ENCODE results near the gene USP25. TPM values are rescaled to one million over a fixed set of nuclear protein-coding genes. Genes with fewer than 3 reads are reported as not detected.

USP25 gene
- 10 to 100 TPM; 43.1 to 60.3 (median 54.4) TPM for polyA plus RNA-seq (ENCODE audit: insufficient read length in 4 of 4)

GRCh38 chr21:15729674-15730483 lies at the start of gene USP25:
Gene USP25 (plus strand): TSS chr21:15729982. CDS start chr21:15730394, 412 bp downstream.
- peak; percentile 57 to 71 (median 65) for DNase-seq (ENCODE audit: low read depth in 4 of 4, low spot score in 3 of 4)

GRCh38 chr21:15682186-15682895 lies 47.4 kb upstream of the USP25 start:
- DNase-seq (ENCODE audit: low read depth in 4 of 4, low spot score in 3 of 4), result no peak

- DNase-seq (ENCODE audit: low read depth in 4 of 4, low spot score in 3 of 4), result no peak
Observed at GRCh38 chr21:15682977-15683376, 46.8 kb upstream of the USP25 start.

GRCh38 chr21:15686506-15686905 lies 43.3 kb upstream of the USP25 start:
- DNase-seq (ENCODE audit: low read depth in 4 of 4, low spot score in 3 of 4), result no peak

GRCh38 chr21:15687208-15687607 lies 42.6 kb upstream of the USP25 start:
- DNase-seq (ENCODE audit: low read depth in 4 of 4, low spot score in 3 of 4), result no peak

- no peak for DNase-seq (ENCODE audit: low read depth in 4 of 4, low spot score in 3 of 4)
Observed at GRCh38 chr21:15688016-15688415, 41.8 kb upstream of the USP25 start.

- no peak for DNase-seq (ENCODE audit: low read depth in 4 of 4, low spot score in 3 of 4)
Observed at GRCh38 chr21:15688809-15689208, 41.0 kb upstream of the USP25 start.

- no peak for DNase-seq (ENCODE audit: low read depth in 4 of 4, low spot score in 3 of 4)
Observed at GRCh38 chr21:15692711-15693110, 37.1 kb upstream of the USP25 start.

- no peak for DNase-seq (ENCODE audit: low read depth in 4 of 4, low spot score in 3 of 4)
Observed at GRCh38 chr21:15695241-15695640, 34.5 kb upstream of the USP25 start.

- no peak for DNase-seq (ENCODE audit: low read depth in 4 of 4, low spot score in 3 of 4)
Observed at GRCh38 chr21:15701830-15702229, 28.0 kb upstream of the USP25 start.

- no peak for DNase-seq (ENCODE audit: low read depth in 4 of 4, low spot score in 3 of 4)
Observed at GRCh38 chr21:15703932-15704331, 25.9 kb upstream of the USP25 start.

GRCh38 chr21:15706696-15707095 lies 23.1 kb upstream of the USP25 start:
- no peak for DNase-seq (ENCODE audit: low read depth in 4 of 4, low spot score in 3 of 4)

- no peak for DNase-seq (ENCODE audit: low read depth in 4 of 4, low spot score in 3 of 4)
Observed at GRCh38 chr21:15713412-15713811, 16.4 kb upstream of the USP25 start.

- DNase-seq (ENCODE audit: low read depth in 4 of 4, low spot score in 3 of 4), result no peak
Observed at GRCh38 chr21:15718711-15719110, 11.1 kb upstream of the USP25 start.

GRCh38 chr21:15719976-15720375 lies 9.8 kb upstream of the USP25 start:
- no peak for DNase-seq (ENCODE audit: low read depth in 4 of 4, low spot score in 3 of 4)

- DNase-seq (ENCODE audit: low read depth in 4 of 4, low spot score in 3 of 4), result no peak
Observed at GRCh38 chr21:15722591-15723324, 7.0 kb upstream of the USP25 start.

GRCh38 chr21:15725949-15726348 lies 3.8 kb upstream of the USP25 start:
- no peak for DNase-seq (ENCODE audit: low read depth in 4 of 4, low spot score in 3 of 4)

- DNase-seq (ENCODE audit: low read depth in 4 of 4, low spot score in 3 of 4), result no peak
Observed at GRCh38 chr21:15728046-15728445, 1.7 kb upstream of the USP25 start.

- peak in 1 of 4 donors; percentile 16 for DNase-seq (ENCODE audit: low read depth in 4 of 4, low spot score in 3 of 4)
Observed at GRCh38 chr21:15729346-15729673, 472 bp upstream of the USP25 start.

- DNase-seq (ENCODE audit: low read depth in 4 of 4, low spot score in 3 of 4), result peak in 2 of 4 donors; percentile 12 to 43
Observed at GRCh38 chr21:15730484-15731242, 881 bp downstream of the USP25 start.

- DNase-seq (ENCODE audit: low read depth in 4 of 4, low spot score in 3 of 4), result no peak
Observed at GRCh38 chr21:15731243-15731613, 1.4 kb downstream of the USP25 start.

Measured in right renal pelvis (tissue), 4 donors.